Tibial nerve (tissue), 4 donors: ENCODE results near the gene SLC25A5.

Experiments used
- EP300 ChIP-seq, 2 donors: sonication (generic); formaldehyde crosslinking; IDR thresholded peaks; one replicate each; pipeline ENCODE4 v1.6.1; 2017; ENCODE audit warnings: antibody characterized with exemption in 2 of 2, mild to moderate bottlenecking in 1 of 2
- POLR2A ChIP-seq, 2 donors: fragments of 450-650 bp; IDR thresholded peaks; one replicate each; pipeline ENCODE4 v1.6.1; 2017; ENCODE audit warnings: antibody characterized with exemption in 2 of 2, mild to moderate bottlenecking in 2 of 2, moderate library complexity in 2 of 2
- TF ChIP-seq, protein P1 (sequence below), 5 experiments: fragments of 200-600 bp in 3 of 5; fragments of 450-650 bp in 2 of 5; sonication (generic) in 3 of 5; IDR thresholded peaks; one replicate each; pipeline ENCODE4 v1.5.1; 2016 to 2019; ENCODE audit warnings: antibody characterized with exemption in 5 of 5, mild to moderate bottlenecking in 3 of 5, moderate library complexity in 2 of 5

- TF ChIP-seq POLR2A (IDR thresholded peaks at IDR 0.05) (no peak), EP300 (IDR thresholded peaks at IDR 0.05) (no peak)
- TF ChIP-seq, protein P1, sequence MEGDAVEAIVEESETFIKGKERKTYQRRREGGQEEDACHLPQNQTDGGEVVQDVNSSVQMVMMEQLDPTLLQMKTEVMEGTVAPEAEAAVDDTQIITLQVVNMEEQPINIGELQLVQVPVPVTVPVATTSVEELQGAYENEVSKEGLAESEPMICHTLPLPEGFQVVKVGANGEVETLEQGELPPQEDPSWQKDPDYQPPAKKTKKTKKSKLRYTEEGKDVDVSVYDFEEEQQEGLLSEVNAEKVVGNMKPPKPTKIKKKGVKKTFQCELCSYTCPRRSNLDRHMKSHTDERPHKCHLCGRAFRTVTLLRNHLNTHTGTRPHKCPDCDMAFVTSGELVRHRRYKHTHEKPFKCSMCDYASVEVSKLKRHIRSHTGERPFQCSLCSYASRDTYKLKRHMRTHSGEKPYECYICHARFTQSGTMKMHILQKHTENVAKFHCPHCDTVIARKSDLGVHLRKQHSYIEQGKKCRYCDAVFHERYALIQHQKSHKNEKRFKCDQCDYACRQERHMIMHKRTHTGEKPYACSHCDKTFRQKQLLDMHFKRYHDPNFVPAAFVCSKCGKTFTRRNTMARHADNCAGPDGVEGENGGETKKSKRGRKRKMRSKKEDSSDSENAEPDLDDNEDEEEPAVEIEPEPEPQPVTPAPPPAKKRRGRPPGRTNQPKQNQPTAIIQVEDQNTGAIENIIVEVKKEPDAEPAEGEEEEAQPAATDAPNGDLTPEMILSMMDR (IDR thresholded peaks at IDR 0.05): no peak
Observed at GRCh38 chrX:119501511-119502148, 33.4 kb downstream of the SLC25A5 start.
